SH-SY5Y (cell line): ENCODE measurements around the gene PPM1A.

ENCODE experiments used
- GATA2 ChIP-seq: IDR thresholded peaks from 2 replicates; pipeline ENCODE4 v1.6.1; 2011; ENCODE audit warnings: mild to moderate bottlenecking, low read depth, low read length
- GATA3 ChIP-seq: IDR thresholded peaks from 2 replicates; pipeline ENCODE4 v1.6.1; 2011; ENCODE audit warnings: low read depth, mild to moderate bottlenecking, low read length, moderate library complexity

DNA sequence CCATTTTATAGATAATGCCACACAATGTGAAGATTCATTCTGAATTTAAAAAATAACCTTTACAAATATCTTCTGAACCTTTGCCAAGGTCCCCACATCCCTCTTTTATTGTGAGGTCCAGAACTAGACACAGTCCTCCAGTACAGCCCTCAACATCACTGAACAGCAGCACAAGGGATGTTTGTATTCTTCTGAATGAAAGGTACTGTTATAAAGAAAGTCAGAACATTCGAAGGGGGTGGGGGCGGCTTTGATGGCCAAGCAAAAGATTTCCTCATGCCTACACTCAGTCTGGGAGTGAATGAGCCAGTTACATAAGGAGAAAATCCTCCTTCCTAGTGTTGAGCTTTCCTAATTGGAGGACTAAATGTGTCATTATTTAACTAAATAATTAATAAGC lies 77.3 kb downstream of the PPM1A start:
- TF ChIP-seq GATA3: no peak
- no peak for TF ChIP-seq GATA2
